ENCODE data around the gene TMEM86B. TPM values are rescaled to one million over a fixed set of nuclear protein-coding genes. Genes with fewer than 3 reads are reported as not detected.
A peak's percentile ranks its signal among the peaks of the same experiment; 100 is the strongest.

TMEM86B gene
- total RNA-seq, 1 donor from 2014 or later = 4.8 TPM

GRCh38 chr19:55188625-55189024, 39.9 kb downstream of the TMEM86B start:
- H3K4me1 ChIP-seq = no peaks in the 10 kb centered on the region
- DNase-seq (no peak), ATAC-seq (peak in 1 of 2 donors; percentile 41)
- H3K36me3 ChIP-seq = no peaks in the 10 kb centered on the region
- no peaks in the 10 kb centered on the region for H3K9me3 ChIP-seq
- H3K27me3 ChIP-seq (ENCODE audit: low read depth) = peaks cover 18% of the 10 kb centered on the region
- no peak overlapping the region for H3K27ac ChIP-seq
- TF ChIP-seq CTCF (IDR thresholded peaks at IDR 0.05) = no peak
- H3K4me3 ChIP-seq = no peak overlapping the region
- intact Hi-C loops (cut with DNase I) = no loop called here

GRCh38 chr19:55186080-55186479, 42.5 kb downstream of the TMEM86B start:
- TF ChIP-seq CTCF (IDR thresholded peaks at IDR 0.05) = no peak
- DNase-seq (no peak), ATAC-seq (no peak)

GRCh38 chr19:55181740-55182139, 46.8 kb downstream of the TMEM86B start:
- Histone ChIP-seq H3K27me3 (ENCODE audit: low read depth) (peaks cover 72% of the 10 kb centered on the region), H3K9me3 (no peaks in the 10 kb centered on the region), H3K4me3 (no peak overlapping the region), H3K4me1 (peaks cover 16% of the 10 kb centered on the region), H3K27ac (no peak overlapping the region), H3K36me3 (no peaks in the 10 kb centered on the region)
- ATAC-seq (no peak), DNase-seq (no peak)
- intact Hi-C loops (cut with DNase I) = no loop called here
- no peak for TF ChIP-seq CTCF (IDR thresholded peaks at IDR 0.05)

More at GRCh38 chr19:55186080-55186479, 42.5 kb downstream of the TMEM86B start:
- Histone ChIP-seq H3K4me3 (no peak overlapping the region), H3K27ac (no peak overlapping the region), H3K36me3 (no peaks in the 10 kb centered on the region), H3K27me3 (ENCODE audit: low read depth) (peaks cover 34% of the 10 kb centered on the region), H3K9me3 (no peaks in the 10 kb centered on the region), H3K4me1 (no peaks in the 10 kb centered on the region)
- intact Hi-C loops (cut with DNase I) = no loop called here

DNA sequence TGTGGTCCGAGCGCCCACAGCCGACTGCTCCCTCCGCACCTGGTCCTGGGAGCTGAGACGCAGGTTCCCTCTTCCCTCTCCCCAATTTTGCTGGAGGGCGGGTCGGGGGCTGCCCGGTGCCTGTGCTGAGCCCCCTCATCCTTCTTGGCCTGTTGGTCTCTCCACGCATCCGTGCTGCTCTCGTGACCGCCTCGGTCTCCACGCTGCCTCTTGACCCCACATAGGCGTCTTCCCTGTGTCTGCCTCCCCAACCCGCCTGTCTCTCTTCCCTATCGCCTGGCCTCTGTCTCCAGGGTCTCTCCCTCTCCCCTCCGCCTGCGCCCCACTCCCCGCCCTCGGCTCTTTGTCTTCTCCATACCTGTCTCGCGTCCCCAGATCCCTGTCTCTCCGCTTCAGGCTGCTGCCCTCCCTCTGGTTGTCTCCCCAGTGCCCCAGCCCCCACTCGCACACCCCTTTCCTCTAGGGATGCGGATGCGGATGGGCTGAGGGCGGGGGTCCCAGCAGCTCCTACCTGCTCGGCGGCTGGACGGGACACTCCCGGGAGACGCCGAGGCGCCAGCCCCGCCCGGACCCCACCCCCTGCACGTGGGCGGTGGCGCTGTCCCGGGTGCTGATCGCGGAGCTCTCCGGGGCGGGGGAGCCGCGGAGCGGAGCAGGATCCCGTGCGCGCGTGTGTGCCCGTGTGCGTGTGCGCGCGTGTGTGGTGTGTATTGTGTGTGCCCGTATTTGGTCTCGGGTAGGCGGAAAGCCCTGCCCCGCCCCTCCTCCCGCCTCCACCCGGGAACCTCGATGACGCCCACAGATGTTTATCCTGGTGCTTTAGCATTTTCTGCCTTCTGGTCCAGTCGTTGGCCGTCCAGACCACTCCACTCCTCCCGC, 48.7 kb downstream of the TMEM86B start, which contains the start of gene SYT5:
SYT5 (minus strand) TSS at position 684 of the 879 bp plus-strand sequence. CDS start 1,248 bp downstream, outside the sequence.
- no peak within 1 kb of the TSS for H3K27ac ChIP-seq
- intact Hi-C loops (cut with DNase I) = no loop called here
- no peak for TF ChIP-seq CTCF (IDR thresholded peaks at IDR 0.05)
- no peaks in the 10 kb centered on the region for H3K36me3 ChIP-seq
- DNase-seq = no peak
- no peaks in the 10 kb centered on the region for H3K9me3 ChIP-seq
- peaks cover 91% of the 10 kb centered on the region for H3K27me3 ChIP-seq (ENCODE audit: low read depth)
- peaks cover 16% of the 10 kb centered on the region for H3K4me1 ChIP-seq
- peak within 1 kb of the TSS; percentile 31 for H3K4me3 ChIP-seq
- peak; percentile 72 to 80 for ATAC-seq

DNA sequence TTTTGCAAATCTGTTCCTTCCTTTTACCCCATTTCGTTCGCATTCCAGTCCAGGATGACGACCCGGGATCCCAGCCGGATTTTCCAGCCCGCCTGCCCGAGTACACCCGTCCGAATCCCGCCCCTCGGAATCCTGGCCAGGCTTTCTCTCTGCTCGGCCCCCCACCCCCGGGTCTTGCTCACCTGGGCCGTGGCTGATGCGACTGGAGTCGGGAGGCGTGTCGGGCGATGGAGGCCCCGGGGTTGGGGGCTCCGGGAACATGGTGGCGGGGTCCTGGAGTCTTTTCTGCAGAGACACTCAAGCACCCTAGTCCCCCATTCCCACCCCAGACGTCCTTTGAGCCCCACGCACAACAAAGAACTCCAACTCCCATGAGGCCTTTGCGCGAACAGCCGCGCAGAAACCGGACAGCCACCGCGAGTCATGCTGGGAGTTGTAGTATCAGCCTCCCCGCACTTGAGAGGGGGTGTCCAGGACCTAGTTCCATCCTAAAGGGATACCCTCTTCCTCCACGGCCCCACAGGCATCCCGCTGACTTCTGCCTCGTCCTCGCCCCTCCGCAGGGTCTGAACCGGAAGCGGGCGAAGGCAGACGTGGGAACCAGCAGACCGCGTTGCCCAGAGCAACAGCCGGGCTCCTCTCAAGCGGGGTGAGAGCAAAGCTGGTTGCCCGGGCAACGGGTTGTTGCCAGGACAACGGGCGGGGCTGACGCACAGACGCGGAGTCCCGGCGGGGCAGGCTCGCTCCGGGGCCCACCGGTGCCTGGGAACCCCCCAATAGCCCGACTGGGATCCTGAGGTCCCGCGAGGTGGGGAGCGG, 49.6 kb downstream of the TMEM86B start:
- no peak overlapping the region for H3K27ac ChIP-seq
- TF ChIP-seq CTCF (IDR thresholded peaks at IDR 0.05) = no peak
- H3K4me1 ChIP-seq = peaks cover 16% of the 10 kb centered on the region
- DNase-seq (peak; percentile 76), ATAC-seq (peak; percentile 56 to 69)
- H3K27me3 ChIP-seq (ENCODE audit: low read depth) = peaks cover 94% of the 10 kb centered on the region
- peak overlapping the region; percentile 31 for H3K4me3 ChIP-seq
- H3K36me3 ChIP-seq = no peaks in the 10 kb centered on the region
- H3K9me3 ChIP-seq = no peaks in the 10 kb centered on the region
- intact Hi-C loops (cut with DNase I) = no loop called here

Small RNAs within 50 kb of the gene (microRNA-seq; reads per million reads assigned to microRNA genes)
- gene MIR6802 (ENCODE audit: borderline number of aligned reads) = not detected
- gene MIR6803 (ENCODE audit: borderline number of aligned reads) = 3.0 reads per million
- not detected for gene MIR6804 (ENCODE audit: borderline number of aligned reads)

Other genes starting within 250 kb of the TMEM86B start
- 0.95 TPM for gene GP6, start 190.5 kb downstream of the TMEM86B start, total RNA-seq
- 26.0 TPM for gene RDH13, start 165.6 kb downstream of the TMEM86B start, total RNA-seq
- gene EPS8L1, start 152.9 kb downstream of the TMEM86B start, total RNA-seq = 28.1 TPM
- gene PPP1R12C, start 111.1 kb downstream of the TMEM86B start, total RNA-seq = 103 TPM
- gene TNNT1, start 79.6 kb downstream of the TMEM86B start, total RNA-seq = not detected
- 2.3 TPM for gene TNNI3, start 71.0 kb downstream of the TMEM86B start, total RNA-seq
- 12.8 TPM for gene DNAAF3, start 62.1 kb downstream of the TMEM86B start, total RNA-seq
- gene SYT5, start 48.5 kb downstream of the TMEM86B start, total RNA-seq = not detected
- gene PTPRH, start 19.3 kb downstream of the TMEM86B start, total RNA-seq = 0.30 TPM
- gene PPP6R1, start 30.3 kb upstream of the TMEM86B start, total RNA-seq = 69.1 TPM
- 23.9 TPM for gene HSPBP1, start 51.3 kb upstream of the TMEM86B start, total RNA-seq
- gene BRSK1, start 55.2 kb upstream of the TMEM86B start, total RNA-seq = 1.0 TPM
- gene TMEM150B, start 96.6 kb upstream of the TMEM86B start, total RNA-seq = 45.5 TPM
- 14.7 TPM for gene KMT5C, start 111.1 kb upstream of the TMEM86B start, total RNA-seq
- gene COX6B2, start 126.0 kb upstream of the TMEM86B start, total RNA-seq = not detected
- gene GARIN5B, start 134.5 kb upstream of the TMEM86B start, total RNA-seq = not detected
- not detected for gene IL11, start 141.7 kb upstream of the TMEM86B start, total RNA-seq
- 16.2 TPM for gene TMEM190, start 148.1 kb upstream of the TMEM86B start, total RNA-seq
- gene TMEM238, start 155.5 kb upstream of the TMEM86B start, total RNA-seq = 16.4 TPM
- 1,501 TPM for gene RPL28, start 157.2 kb upstream of the TMEM86B start, total RNA-seq
- 18.6 TPM for gene UBE2S, start 179.0 kb upstream of the TMEM86B start, total RNA-seq
- not detected for gene SHISA7, start 214.5 kb upstream of the TMEM86B start, total RNA-seq
- gene ISOC2, start 232.9 kb upstream of the TMEM86B start, total RNA-seq = 28.6 TPM
- not detected for gene C19orf85, start 236.0 kb upstream of the TMEM86B start, total RNA-seq
- 7.1 TPM for gene ZNF628, start 247.9 kb upstream of the TMEM86B start, total RNA-seq

Measured in lower lobe of right lung (tissue), 2 donors.